ENCODE results near the gene SLC22A6.

SLC22A6 gene

DNA sequence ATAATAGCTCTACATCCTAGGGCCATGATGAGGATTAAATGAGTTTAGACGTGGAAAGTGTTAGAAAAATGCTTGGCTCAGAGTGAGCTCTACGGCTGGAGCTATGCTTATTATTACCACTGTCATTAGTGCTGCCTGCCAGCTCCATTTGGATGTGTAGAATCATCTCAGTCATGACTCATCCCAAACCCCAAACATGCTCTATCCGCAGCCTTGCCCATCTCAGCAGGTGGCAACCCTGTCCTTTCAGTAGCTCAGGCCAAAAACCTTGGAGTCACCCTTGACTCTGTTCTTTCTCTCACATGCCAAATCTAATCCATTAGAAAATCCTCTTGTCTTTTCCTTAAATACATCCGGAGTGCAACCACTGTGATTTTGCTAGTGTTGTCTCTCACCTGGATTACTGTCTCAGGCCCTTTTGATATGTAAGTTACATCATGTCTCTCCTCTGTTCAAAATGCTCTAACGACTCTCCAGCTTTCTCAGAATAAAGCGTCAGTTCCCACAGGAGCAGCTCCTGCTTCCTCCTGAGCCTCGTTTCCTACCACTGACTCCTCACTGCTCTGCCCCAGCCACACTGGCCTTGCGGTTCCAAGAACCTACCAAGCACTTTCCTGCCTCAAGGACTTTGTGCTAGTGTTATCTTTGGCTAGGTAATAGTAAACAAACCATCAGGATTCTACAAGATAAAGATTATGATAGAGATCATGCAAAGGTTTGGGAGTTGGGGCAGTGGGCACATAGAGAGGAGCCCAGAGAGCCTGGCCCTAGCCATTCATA lies 53.1 kb downstream of the SLC22A6 start:
- no peak for DNase-seq

DNA sequence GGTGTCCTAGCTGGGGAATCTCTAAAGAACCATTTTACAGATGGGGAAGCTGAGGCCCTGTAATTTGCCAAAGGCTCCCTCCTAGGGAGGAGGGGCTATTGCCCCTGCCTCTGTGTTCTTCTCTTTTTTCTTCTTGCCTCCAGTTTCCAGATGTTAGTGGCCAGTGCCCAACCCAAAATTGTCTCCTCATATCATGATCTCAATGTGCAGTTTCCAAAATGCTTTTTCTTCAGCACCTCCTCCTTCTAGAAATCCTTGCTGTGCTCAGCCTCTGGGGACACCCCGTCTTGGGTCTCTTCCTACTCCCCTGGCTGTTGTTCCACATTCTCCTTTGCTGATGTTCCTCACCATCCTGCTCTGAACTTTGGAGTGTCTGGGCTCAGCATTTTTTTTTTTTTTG lies 54.1 kb downstream of the SLC22A6 start:
- DNase-seq = no peak

DNA sequence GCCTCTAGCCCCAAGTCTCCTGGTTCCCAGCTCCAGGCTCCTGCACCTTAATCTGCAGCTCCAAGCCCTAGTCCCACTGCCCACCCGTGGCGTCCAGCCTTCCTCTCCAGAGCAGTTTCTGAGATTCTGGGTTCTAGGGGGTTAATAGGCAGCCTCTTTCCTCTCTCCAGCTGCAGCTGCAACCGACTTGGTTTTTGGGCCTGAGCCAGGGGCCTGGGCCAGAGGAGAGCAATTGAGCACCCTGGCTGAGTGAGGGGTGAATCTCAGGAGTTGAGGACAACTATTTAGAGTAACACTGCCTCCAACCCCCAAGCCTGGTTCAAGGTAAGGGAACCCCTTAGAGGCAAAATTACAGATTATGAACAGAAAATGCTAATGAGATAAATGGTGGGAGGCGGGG lies 54.6 kb downstream of the SLC22A6 start:
- no peak for DNase-seq

DNA sequence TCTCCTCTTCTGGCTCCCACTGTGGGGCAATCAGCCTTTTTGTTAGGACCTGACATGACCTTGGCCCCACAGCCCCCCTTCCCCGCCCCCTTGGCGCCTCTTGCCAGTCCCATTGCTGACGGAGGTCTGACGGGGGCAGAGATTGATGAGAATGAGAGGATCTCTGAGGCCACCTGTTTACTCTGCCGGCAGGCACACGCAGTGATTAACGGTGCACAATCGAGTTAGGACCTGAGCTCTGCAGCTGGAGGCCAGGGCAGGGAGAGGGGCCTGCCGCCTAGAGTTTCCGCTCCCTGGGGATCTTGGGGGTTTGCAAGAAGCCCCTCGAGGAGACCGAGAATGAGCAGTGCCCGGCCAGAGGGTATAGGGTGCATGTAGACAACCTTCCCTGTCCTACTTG lies 56.8 kb downstream of the SLC22A6 start:
- no peak for DNase-seq

DNA sequence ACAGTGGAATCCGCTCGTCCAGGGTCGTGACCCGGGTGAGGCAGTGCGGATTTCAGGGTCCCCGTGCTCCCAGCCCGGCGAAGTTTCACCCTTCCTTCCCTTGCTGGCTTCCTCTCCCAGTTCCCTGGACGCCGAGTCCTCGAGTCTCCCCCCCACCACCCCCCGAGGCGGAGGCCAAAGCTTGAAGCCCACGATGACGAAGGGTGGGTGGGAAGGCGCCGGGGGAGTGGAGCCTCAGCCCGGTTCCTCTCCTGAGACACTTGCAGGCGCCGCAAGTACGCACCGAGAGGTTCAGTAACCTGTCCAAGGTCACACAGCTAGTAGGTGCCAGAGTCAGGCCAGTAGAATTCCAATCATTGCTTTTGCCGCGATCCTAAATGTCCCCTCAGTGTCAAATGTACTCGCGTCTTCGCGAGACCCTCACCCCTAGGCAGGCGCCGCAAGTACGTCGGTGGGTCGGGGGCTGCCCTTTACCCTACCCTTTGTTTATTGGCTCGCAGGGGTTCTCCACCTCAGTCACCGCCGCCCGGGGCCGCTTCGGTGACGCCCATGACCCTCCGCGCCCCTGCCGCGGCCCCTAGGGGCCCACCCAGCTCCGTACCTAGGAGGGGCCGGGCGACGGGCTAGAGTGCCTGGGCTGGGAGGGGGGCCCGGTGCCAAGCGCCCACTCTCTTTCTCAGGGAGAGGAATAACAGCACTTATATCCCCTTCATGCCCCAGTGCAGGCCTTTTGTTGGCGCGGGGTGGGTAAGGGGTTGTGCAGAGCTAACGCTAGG lies 57.9 kb downstream of the SLC22A6 start:
- no peak for DNase-seq

Data from activated T-cell treated with anti-CD3 and anti-CD28 coated beads, Interleukin-2, amount 50 U/mL, for 1 hour (primary cell).